Activated naive CD4-positive, alpha-beta T cell treated with Interleukin-2 at 50 U/mL for 16 hours (primary cell): ENCODE measurements around the gene LYZL1.
"Not testable (repeated sequence)": the region's sequence is repeated elsewhere in the genome, so short reads cannot be mapped to it uniquely, and the experiment has no call there.

Experiments used
- DNase-seq: peaks from one replicate; pipeline ENCODE4 v3.0.0-alpha.2; 2020

LYZL1 gene

GRCh38 chr10:29310463-29310862 is 21.6 kb downstream of the LYZL1 start:
- DNase-seq: not testable (repeated sequence)

GRCh38 chr10:29313071-29313470 is 24.2 kb downstream of the LYZL1 start:
- no peak for DNase-seq

- no peak for DNase-seq
Observed at GRCh38 chr10:29314726-29315125, 25.9 kb downstream of the LYZL1 start.

GRCh38 chr10:29315814-29316213 is 26.9 kb downstream of the LYZL1 start:
- no peak for DNase-seq

- DNase-seq: no peak
Observed at GRCh38 chr10:29316308-29317026, 27.6 kb downstream of the LYZL1 start.

- DNase-seq: no peak
Observed at GRCh38 chr10:29317027-29317420, 28.2 kb downstream of the LYZL1 start.

- no peak for DNase-seq
Observed at GRCh38 chr10:29317423-29318021, 28.7 kb downstream of the LYZL1 start.

GRCh38 chr10:29318141-29319071 is 29.5 kb downstream of the LYZL1 start:
- DNase-seq: not testable (repeated sequence)

- DNase-seq: no peak
Observed at GRCh38 chr10:29319205-29319781, 30.4 kb downstream of the LYZL1 start.

- DNase-seq: not testable (repeated sequence)
Observed at GRCh38 chr10:29320680-29321121, 31.8 kb downstream of the LYZL1 start.

- no peak for DNase-seq
Observed at GRCh38 chr10:29321656-29322055, 32.8 kb downstream of the LYZL1 start.

- no peak for DNase-seq
Observed at GRCh38 chr10:29322918-29323317, 34.0 kb downstream of the LYZL1 start.

- DNase-seq: no peak
Observed at GRCh38 chr10:29323367-29323766, 34.5 kb downstream of the LYZL1 start.

GRCh38 chr10:29324220-29324841 is 35.5 kb downstream of the LYZL1 start:
- DNase-seq: no peak

- DNase-seq: no peak
Observed at GRCh38 chr10:29326299-29326698, 37.4 kb downstream of the LYZL1 start.

- DNase-seq: no peak
Observed at GRCh38 chr10:29326886-29327745, 38.2 kb downstream of the LYZL1 start.

- no peak for DNase-seq
Observed at GRCh38 chr10:29327746-29328102, 38.9 kb downstream of the LYZL1 start.

- no peak for DNase-seq
Observed at GRCh38 chr10:29328983-29329382, 40.1 kb downstream of the LYZL1 start.

GRCh38 chr10:29329420-29329819 is 40.5 kb downstream of the LYZL1 start:
- DNase-seq: no peak

GRCh38 chr10:29332061-29332760 is 43.3 kb downstream of the LYZL1 start:
- DNase-seq: no peak

GRCh38 chr10:29332761-29333148 is 43.9 kb downstream of the LYZL1 start:
- DNase-seq: no peak
